Large intestine (tissue), 3 donors: ENCODE data around the gene IGFALS. TPM values are rescaled to one million over a fixed set of nuclear protein-coding genes. Genes with fewer than 3 reads are reported as not detected.
"Not testable (repeated sequence)": the region's sequence is repeated elsewhere in the genome, so short reads cannot be mapped to it uniquely, and the experiment has no call there.

Source experiments
- DNase-seq, 2 donors: peaks; one replicate each; pipeline versions ENCODE4 v3.0.0 to v3.0.0-alpha.2; 2013
- H3K27ac ChIP-seq: one replicate; pipeline ENCODE4 v1.5.1; 2013; ENCODE audit warnings: low read length
- H3K27me3 ChIP-seq: 2 replicates; pipeline ENCODE4 v1.6.1; 2013; ENCODE audit warnings: low read length; ENCODE audit not compliant: control insufficient read depth, insufficient read depth
- H3K36me3 ChIP-seq: 2 replicates; pipeline ENCODE4 v1.6.1; 2013; ENCODE audit warnings: low read length; ENCODE audit not compliant: control insufficient read depth, insufficient read depth
- H3K4me1 ChIP-seq: one replicate; pipeline ENCODE4 v1.6.1; 2013; ENCODE audit warnings: low read length; ENCODE audit not compliant: control insufficient read depth, insufficient read depth
- H3K4me3 ChIP-seq: one replicate; pipeline ENCODE4 v1.5.1; 2013; ENCODE audit warnings: low read length
- H3K9me3 ChIP-seq: one replicate; pipeline ENCODE4 v1.6.1; 2013; ENCODE audit warnings: mild to moderate bottlenecking, low read depth, low read length, moderate library complexity; ENCODE audit not compliant: control insufficient read depth
- WGBS: methylation state at CpG from one replicate; pipeline ENCODE4 v1.1.5; 2013; ENCODE audit warnings: low lambda C conversion rate; ENCODE audit not compliant: insufficient coverage; 5-methylcytosine and 5-hydroxymethylcytosine counted together
- polyA plus RNA-seq: library from polyadenylated mRNA; unstranded; fragments of 120-200 nt; gene quantifications from one replicate; pipeline ENCODE4 v1.2.1, GENCODE V29; 2013

The IGFALS gene
- polyA plus RNA-seq, 1 donor, result 8.3 TPM

- Histone ChIP-seq H3K36me3 (peaks cover 25% of the 10 kb centered on the region), H3K27me3 (no peaks in the 10 kb centered on the region), H3K27ac (no peak overlapping the region), H3K4me1 (no peaks in the 10 kb centered on the region), H3K9me3 (no peaks in the 10 kb centered on the region), H3K4me3 (no peak overlapping the region)
- no peak for DNase-seq
- WGBS, result no CpG with 5 or more reads among the region's 10 CpGs
Observed at GRCh38 chr16:1807626-1808025, 14.1 kb upstream of the IGFALS start.

DNA sequence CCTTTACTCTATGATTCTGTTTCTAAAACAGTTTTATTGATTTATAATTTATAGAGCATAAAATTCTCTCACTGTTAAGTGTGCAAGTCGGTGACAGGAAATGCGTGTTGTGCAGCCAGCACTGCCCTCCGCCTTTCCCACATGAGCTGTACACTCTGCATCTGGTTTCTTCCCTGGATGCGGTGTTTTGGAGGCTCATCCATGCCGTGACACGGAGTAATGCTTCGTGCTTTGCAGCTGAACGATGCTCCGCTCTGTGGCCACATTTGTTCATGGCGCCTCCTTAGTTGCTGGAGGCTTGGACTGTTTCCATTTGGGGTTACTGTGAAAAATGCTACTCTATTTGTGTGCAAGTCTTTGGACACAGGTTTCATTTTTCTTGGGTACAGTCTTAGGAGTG is 7.2 kb upstream of the IGFALS start:
- 80% methylated on average over 1 of the region's 10 CpGs for WGBS
- no peak overlapping the region for H3K4me3 ChIP-seq
- no peak overlapping the region for H3K27ac ChIP-seq
- peaks cover 3% of the 10 kb centered on the region for H3K9me3 ChIP-seq
- H3K27me3 ChIP-seq, result no peaks in the 10 kb centered on the region
- no peaks in the 10 kb centered on the region for H3K4me1 ChIP-seq
- no peak for DNase-seq
- H3K36me3 ChIP-seq, result no peaks in the 10 kb centered on the region

- H3K4me3 ChIP-seq, DNase-seq, H3K27me3 ChIP-seq, H3K36me3 ChIP-seq, H3K4me1 ChIP-seq, H3K27ac ChIP-seq, H3K9me3 ChIP-seq: not testable (repeated sequence)
- no CpG with 5 or more reads among the region's 5 CpGs for WGBS
Observed at GRCh38 chr16:1799263-1799662, 5.8 kb upstream of the IGFALS start.

GRCh38 chr16:1794908-1795666 is 1.6 kb upstream of the IGFALS start:
- H3K27ac ChIP-seq, result peak overlapping the region; percentile 39

DNA sequence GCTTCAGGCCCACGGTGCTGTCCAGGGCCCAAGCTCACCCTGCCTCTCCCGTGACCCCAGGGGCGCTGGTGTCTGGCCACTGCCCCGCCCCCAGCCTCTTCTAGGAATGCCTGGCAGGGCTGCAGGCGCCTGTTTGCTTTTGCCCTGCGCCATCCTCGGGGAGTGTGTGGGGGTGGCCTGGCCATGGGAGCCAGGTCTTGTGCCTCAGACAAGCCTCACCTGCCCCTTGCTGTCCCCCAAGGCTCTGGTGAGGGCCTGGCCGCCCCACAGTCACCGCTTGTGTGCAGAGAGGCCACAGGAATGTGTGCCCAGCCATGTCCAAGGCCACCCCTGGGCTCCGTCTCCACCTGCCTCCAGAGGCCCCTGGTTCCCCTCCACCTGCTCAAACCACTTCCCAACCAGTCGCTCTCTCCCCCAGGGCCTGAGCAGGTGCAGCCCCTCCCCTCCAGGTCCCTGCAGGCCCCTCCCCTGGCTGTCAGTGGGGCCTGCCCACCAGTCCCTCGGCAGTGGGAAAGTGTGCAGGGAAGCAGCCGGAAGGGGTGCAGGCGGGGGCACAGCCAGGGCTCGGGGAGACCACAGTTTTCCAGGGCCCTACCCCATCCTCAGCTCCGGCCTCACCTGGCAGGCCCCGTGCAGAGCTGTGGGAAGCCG is 841 bp upstream of the IGFALS start:
- peak in 1 of 2 donors; percentile 52 for DNase-seq
- Histone ChIP-seq H3K4me3 (peak overlapping the region; percentile 39), H3K4me1 (peaks cover 13% of the 10 kb centered on the region), H3K9me3 (peaks cover 28% of the 10 kb centered on the region), H3K36me3 (peaks cover 17% of the 10 kb centered on the region), H3K27ac (peak overlapping the region; percentile 39), H3K27me3 (no peaks in the 10 kb centered on the region)
- WGBS, result no CpG with 5 or more reads among the region's 18 CpGs

More at GRCh38 chr16:1794908-1795666, 1.6 kb upstream of the IGFALS start:
- Histone ChIP-seq H3K9me3 (peaks cover 28% of the 10 kb centered on the region), H3K36me3 (peaks cover 10% of the 10 kb centered on the region), H3K4me3 (peak overlapping the region; percentile 39), H3K4me1 (peaks cover 13% of the 10 kb centered on the region), H3K27me3 (no peaks in the 10 kb centered on the region)
- WGBS, result no CpG with 5 or more reads among the region's 32 CpGs
- DNase-seq, result no peak

- no CpG with 5 or more reads among the region's 33 CpGs for WGBS
- peak overlapping the region; percentile 39 for H3K4me3 ChIP-seq
- peaks cover 31% of the 10 kb centered on the region for H3K9me3 ChIP-seq
- peaks cover 30% of the 10 kb centered on the region for H3K36me3 ChIP-seq
- no peak for DNase-seq
- H3K27ac ChIP-seq, result no peak overlapping the region
- H3K27me3 ChIP-seq, result no peaks in the 10 kb centered on the region
- H3K4me1 ChIP-seq, result peaks cover 13% of the 10 kb centered on the region
Observed at GRCh38 chr16:1792836-1793577, 498 bp downstream of the IGFALS start.

DNA sequence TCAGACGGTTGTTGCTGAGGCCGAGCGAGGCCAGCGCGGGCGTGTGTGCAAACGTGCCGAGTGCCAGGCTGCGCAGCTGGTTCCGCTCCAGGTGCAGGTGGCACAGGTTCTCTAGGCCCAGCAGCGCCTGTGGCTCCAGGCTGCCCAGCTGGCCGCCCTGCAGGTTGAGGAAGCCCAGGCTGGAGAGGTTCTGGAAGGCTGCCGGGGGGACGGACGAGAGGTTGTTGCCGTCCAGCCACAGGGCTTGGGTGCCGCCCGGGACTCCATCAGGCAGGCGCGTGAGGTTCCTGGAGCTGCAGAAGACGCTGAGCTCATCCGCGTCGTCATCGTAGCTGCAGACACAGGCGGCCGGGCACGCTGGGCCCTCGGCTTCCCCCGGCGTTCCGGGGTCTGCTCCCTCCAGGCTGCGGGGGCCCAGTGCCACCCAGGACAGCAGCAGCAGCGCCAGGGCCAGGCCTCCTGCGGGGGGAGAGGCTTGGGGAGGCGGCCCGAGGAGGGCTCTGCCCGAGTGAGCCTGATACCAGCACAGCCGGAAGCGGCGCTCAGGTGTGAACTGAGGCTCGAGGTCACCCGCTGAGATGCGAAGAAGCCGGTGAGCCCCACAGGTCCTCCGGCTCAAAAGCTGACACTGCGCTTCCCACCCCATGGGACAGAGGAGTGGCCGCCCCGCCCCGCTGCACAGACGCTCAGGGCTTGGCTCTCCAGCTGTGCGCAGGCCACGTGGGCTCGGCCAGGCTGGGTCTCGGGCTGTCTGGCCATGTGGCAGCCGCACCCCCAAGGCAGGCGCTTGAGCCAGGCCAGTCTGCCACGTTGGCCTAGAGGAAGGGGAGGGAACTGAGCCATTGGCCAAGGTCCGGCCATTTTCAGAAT is 1.3 kb downstream of the IGFALS start:
- H3K36me3 ChIP-seq, result peaks cover 37% of the 10 kb centered on the region
- no peak for DNase-seq
- WGBS, result no CpG with 5 or more reads among the region's 59 CpGs

DNA sequence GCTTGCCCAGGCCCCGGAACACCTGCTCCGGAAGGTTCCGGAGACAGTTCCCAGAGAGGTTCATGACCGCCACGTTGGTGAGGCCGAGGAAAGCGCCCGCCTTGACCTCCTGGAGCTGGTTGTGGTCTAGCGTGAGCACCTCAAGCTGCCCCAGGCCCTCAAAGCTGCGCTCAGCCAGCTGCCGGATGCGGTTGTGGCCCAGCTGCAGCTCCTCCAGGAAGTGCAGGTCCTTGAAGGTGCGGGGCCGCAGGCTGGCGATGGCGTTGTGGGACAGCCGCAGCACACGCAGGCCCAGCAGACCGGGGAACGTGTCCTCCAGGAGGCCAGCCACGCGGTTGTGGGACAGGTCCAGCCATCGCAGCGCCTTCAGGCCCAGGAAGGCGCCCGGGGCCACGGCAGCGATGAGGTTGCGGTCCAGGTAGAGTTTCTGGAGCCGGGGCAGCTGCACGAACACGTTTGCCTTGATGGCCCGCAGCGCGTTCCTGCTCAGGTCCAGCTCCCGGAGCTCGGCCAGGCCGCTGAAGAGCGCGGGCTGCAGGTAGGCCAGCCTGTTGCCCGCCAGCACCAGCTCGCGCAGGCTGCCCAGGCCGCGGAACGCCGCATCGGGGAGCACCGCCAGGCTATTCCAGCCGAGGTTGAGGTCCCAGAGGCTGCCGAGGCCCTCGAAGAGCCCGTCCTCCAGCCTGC is 2.1 kb downstream of the IGFALS start:
- Histone ChIP-seq H3K36me3 (peaks cover 45% of the 10 kb centered on the region), H3K4me3 (no peak overlapping the region), H3K27ac (no peak overlapping the region), H3K4me1 (peaks cover 13% of the 10 kb centered on the region), H3K9me3 (peaks cover 29% of the 10 kb centered on the region), H3K27me3 (no peaks in the 10 kb centered on the region)
- no CpG with 5 or more reads among the region's 53 CpGs for WGBS
- no peak for DNase-seq

More for the DNA sequence above, 1.3 kb downstream of the IGFALS start:
- no peak overlapping the region for H3K27ac ChIP-seq
- H3K4me3 ChIP-seq, result no peak overlapping the region
- no peaks in the 10 kb centered on the region for H3K27me3 ChIP-seq
- H3K9me3 ChIP-seq, result peaks cover 29% of the 10 kb centered on the region
- H3K4me1 ChIP-seq, result peaks cover 13% of the 10 kb centered on the region

GRCh38 chr16:1790611-1791255 is 2.8 kb downstream of the IGFALS start:
- WGBS, result no CpG with 5 or more reads among the region's 44 CpGs
- H3K4me3 ChIP-seq, result no peak overlapping the region
- peaks cover 29% of the 10 kb centered on the region for H3K9me3 ChIP-seq
- H3K27me3 ChIP-seq, result no peaks in the 10 kb centered on the region
- no peak overlapping the region for H3K27ac ChIP-seq
- peaks cover 49% of the 10 kb centered on the region for H3K36me3 ChIP-seq
- DNase-seq, result no peak
- H3K4me1 ChIP-seq, result peaks cover 13% of the 10 kb centered on the region
